Colonic mucosa (tissue), 4 donors: ENCODE results near the gene TMEM132C. TPM values are rescaled to one million over a fixed set of nuclear protein-coding genes. Genes with fewer than 3 reads are reported as not detected.

ENCODE experiments used
- DNase-seq: peaks from one replicate; pipeline ENCODE4 v3.0.0-alpha.2; 2020
- H3K27ac ChIP-seq: fragments of 200-600 bp; one replicate; pipeline ENCODE4 v1.8.0; 2021
- H3K27me3 ChIP-seq: fragments of 200-600 bp; one replicate; pipeline ENCODE4 v1.8.0; 2021
- H3K36me3 ChIP-seq: fragments of 200-600 bp; one replicate; pipeline ENCODE4 v1.8.0; 2021
- H3K4me1 ChIP-seq: fragments of 200-600 bp; one replicate; pipeline ENCODE4 v1.8.0; 2021; ENCODE audit warnings: mild to moderate bottlenecking
- H3K4me3 ChIP-seq: fragments of 200-600 bp; one replicate; pipeline ENCODE4 v1.8.0; 2021
- H3K9ac ChIP-seq, 2 donors: one replicate each; pipeline ENCODE4 v1.7.0; 2013; ENCODE audit warnings: control low read depth in 2 of 2, low read depth in 2 of 2, low read length in 2 of 2
- H3K9me3 ChIP-seq: fragments of 200-600 bp; one replicate; pipeline ENCODE4 v1.8.0; 2021
- intact Hi-C: fragments of 100-400 bp; cut with DNase I; formaldehyde crosslinking; loops from one replicate; pipeline ENCODE4 v1.14.1; 2022
- total RNA-seq, 2 donors: library from RNA; stranded (reverse); fragmentation: NEBNext Ultra II Directional in 1 of 2; extraction: Animal tissue kit (Norgen Biotek cat#: 25700) in 1 of 2; gene quantifications; one replicate each; pipeline ENCODE4 v1.2.1, GENCODE V29; 2021
- TF ChIP-seq, protein P1 (sequence below): fragments of 200-600 bp; IDR thresholded peaks from one replicate; pipeline ENCODE4 v1.8.0; 2022; ENCODE audit warnings: antibody characterized with exemption, mild to moderate bottlenecking
- donor health status: healthy.
- donor health status: DM: no; HTN: no; CAD: no.
- donor health status: DM: no; HTN: no; CAD: no.

The TMEM132C gene
- total RNA-seq, 2 donors from 2014 or later = 0.25 to 0.42 TPM

DNA sequence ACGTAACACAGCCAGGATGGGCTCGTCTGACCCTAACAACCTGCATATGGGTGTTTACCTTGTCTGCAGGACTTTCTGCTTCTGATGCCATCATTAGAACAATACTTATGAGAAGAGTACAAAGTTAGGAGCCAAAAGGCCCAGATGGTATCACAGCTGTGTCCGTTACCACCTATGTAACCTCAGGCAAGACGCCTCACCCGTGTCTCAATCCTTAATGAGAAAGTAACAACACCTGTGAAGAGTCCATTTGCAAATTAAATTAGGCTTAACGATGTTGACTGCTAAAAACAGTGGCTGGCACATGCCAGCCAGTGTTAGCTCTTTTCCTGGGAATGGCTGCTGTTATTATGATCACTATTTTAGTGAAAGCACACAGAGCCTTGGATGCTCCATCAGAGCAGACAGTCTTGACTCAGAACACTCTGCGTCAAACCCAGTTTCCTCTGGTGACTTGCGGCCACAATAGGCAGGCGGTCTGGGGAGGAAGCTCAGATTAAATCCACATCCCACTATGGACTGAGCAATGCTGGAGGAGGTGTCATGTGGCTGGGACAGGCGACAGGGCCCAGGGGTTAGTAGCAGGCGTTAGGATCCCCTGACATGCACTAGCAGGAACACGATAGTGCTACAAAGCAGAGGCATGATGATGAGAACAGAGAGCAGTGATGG is 431.5 kb downstream of the TMEM132C start:
- Histone ChIP-seq H3K27ac (no peak overlapping the region), H3K9ac (no peak overlapping the region), H3K36me3 (no peaks in the 10 kb centered on the region), H3K4me3 (no peak overlapping the region), H3K4me1 (no peaks in the 10 kb centered on the region), H3K9me3 (no peaks in the 10 kb centered on the region), H3K27me3 (no peaks in the 10 kb centered on the region)
- TF ChIP-seq, protein P1, sequence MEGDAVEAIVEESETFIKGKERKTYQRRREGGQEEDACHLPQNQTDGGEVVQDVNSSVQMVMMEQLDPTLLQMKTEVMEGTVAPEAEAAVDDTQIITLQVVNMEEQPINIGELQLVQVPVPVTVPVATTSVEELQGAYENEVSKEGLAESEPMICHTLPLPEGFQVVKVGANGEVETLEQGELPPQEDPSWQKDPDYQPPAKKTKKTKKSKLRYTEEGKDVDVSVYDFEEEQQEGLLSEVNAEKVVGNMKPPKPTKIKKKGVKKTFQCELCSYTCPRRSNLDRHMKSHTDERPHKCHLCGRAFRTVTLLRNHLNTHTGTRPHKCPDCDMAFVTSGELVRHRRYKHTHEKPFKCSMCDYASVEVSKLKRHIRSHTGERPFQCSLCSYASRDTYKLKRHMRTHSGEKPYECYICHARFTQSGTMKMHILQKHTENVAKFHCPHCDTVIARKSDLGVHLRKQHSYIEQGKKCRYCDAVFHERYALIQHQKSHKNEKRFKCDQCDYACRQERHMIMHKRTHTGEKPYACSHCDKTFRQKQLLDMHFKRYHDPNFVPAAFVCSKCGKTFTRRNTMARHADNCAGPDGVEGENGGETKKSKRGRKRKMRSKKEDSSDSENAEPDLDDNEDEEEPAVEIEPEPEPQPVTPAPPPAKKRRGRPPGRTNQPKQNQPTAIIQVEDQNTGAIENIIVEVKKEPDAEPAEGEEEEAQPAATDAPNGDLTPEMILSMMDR = no peak
- DNase-seq = no peak
- intact Hi-C loops = no loop called here

DNA sequence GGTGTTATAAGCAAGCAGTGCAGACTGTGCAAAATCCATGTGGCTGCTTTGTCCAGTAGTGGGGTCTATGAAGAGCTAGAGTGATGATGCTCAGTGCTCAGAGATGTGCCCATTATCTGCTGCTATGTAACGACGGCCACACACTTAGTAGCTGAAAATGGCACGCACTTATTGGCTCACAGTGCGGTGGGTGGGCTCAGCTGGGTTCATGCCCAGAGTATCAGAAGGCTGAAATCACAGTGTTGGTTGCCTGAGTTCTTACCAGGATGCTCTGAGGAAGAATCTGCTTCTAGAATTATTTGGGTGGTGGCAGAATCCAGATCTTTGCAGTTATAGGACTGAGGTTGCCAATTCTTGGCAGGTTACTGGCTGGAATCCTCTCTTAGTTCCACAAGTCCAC is 432.1 kb downstream of the TMEM132C start:
- H3K4me3 ChIP-seq = no peak overlapping the region
- intact Hi-C loops = no loop called here
- no peaks in the 10 kb centered on the region for H3K9me3 ChIP-seq
- H3K27ac ChIP-seq = no peak overlapping the region
- H3K4me1 ChIP-seq = no peaks in the 10 kb centered on the region
- H3K9ac ChIP-seq = no peak overlapping the region
- H3K36me3 ChIP-seq = no peaks in the 10 kb centered on the region
- no peak for DNase-seq
- no peaks in the 10 kb centered on the region for H3K27me3 ChIP-seq
- TF ChIP-seq, protein P1 = no peak

DNA sequence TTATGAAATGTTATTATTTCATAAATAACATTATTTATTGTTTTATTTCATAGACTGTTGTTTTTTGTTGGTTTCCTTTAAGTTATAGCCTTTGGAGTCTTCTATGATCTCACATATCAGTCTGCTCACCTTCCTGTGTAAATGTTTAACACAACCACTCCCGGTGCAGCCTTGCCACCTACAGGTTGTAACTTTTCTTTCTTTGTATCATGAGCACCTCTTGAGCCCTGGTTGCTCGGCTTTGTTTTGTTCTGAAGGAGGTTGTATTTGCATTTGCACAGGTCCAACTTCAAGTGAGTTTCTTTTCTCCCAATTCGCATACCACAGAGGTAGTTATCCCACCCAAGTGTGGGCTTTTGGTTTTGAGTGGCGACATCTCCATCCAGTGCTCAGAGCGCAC is 435.4 kb downstream of the TMEM132C start:
- H3K4me1 ChIP-seq = no peaks in the 10 kb centered on the region
- DNase-seq = no peak

DNA sequence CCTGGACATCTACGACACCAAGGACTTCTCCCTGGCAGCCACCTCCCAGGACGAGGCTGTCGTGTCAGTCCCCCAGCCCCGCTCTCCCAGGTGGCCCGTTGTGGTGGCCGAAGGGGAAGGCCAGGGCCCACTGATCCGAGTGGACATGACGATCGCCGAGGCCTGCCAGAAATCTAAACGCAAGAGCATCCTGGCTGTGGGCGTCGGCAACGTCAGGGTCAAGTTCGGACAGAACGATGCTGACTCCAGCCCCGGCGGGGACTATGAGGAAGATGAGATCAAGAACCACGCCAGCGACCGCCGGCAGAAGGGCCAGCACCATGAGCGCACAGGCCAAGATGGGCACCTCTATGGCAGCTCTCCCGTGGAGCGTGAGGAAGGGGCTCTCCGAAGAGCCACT is 438.2 kb downstream of the TMEM132C start:
- no peak overlapping the region for H3K27ac ChIP-seq
- no peaks in the 10 kb centered on the region for H3K27me3 ChIP-seq
- no peaks in the 10 kb centered on the region for H3K4me1 ChIP-seq
- no peak overlapping the region for H3K9ac ChIP-seq
- H3K9me3 ChIP-seq = no peaks in the 10 kb centered on the region
- no peak overlapping the region for H3K4me3 ChIP-seq
- DNase-seq = no peak
- intact Hi-C loops = no loop called here
- TF ChIP-seq, protein P1 = no peak
- no peaks in the 10 kb centered on the region for H3K36me3 ChIP-seq

More for the DNA sequence above, 435.4 kb downstream of the TMEM132C start:
- H3K9me3 ChIP-seq = no peaks in the 10 kb centered on the region
- intact Hi-C loops = no loop called here
- no peaks in the 10 kb centered on the region for H3K27me3 ChIP-seq
- no peaks in the 10 kb centered on the region for H3K36me3 ChIP-seq
- H3K9ac ChIP-seq = no peak overlapping the region
- TF ChIP-seq, protein P1 = no peak
- H3K27ac ChIP-seq = no peak overlapping the region
- no peak overlapping the region for H3K4me3 ChIP-seq

DNA sequence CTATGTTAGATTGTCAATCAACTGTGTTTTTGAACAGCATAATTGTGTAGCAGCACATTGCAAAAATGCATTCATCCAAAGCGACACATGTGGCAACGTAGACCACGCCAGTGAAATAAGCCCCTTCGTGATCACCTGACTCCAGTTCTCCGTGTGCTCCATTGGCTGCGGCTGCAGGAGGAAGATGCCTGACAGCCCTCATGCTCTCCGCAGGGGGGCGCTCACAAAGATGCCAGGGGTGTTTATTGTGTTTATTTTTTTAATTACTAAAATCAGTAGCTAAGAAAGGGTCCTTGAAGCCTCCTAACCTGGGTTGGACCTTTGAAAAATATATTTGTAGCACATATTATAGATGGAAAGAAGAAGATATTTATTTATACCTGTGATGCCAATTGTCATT is 440.5 kb downstream of the TMEM132C start:
- Histone ChIP-seq H3K27ac (no peak overlapping the region), H3K36me3 (no peaks in the 10 kb centered on the region), H3K9ac (no peak overlapping the region), H3K4me3 (no peak overlapping the region), H3K9me3 (no peaks in the 10 kb centered on the region), H3K27me3 (no peaks in the 10 kb centered on the region), H3K4me1 (no peaks in the 10 kb centered on the region)
- DNase-seq = no peak
- intact Hi-C loops = no loop called here
- TF ChIP-seq, protein P1 = no peak
